GM06990 (cell line): ENCODE measurements around the gene MAST1.
"Not testable (repeated sequence)": the region's sequence is repeated elsewhere in the genome, so short reads cannot be mapped to it uniquely, and the experiment has no call there.

ENCODE experiments used
- DNase-seq: peaks from one replicate; pipeline ENCODE4 v3.0.0-alpha.2; 2011; ENCODE audit not compliant: insufficient read length; ENCODE audit errors: extremely low read depth
- H3K27me3 ChIP-seq: replicated peaks from 2 replicates; pipeline ENCODE4 v1.6.0; 2011; ENCODE audit warnings: low read length; ENCODE audit not compliant: control insufficient read depth, insufficient read depth
- H3K36me3 ChIP-seq: 2 replicates; pipeline ENCODE4 v1.5.1; 2011; ENCODE audit warnings: low read length; ENCODE audit not compliant: control insufficient read depth, insufficient read depth
- H3K4me3 ChIP-seq: replicated peaks from 2 replicates; pipeline ENCODE4 v1.5.1; 2011; ENCODE audit warnings: low read depth, mild to moderate bottlenecking, control low read depth, low read length
- CTCF ChIP-seq: IDR thresholded peaks from 2 replicates; pipeline ENCODE4 v1.5.1; 2011; ENCODE audit warnings: low read length, control low read depth, mild to moderate bottlenecking, inconsistent platforms; ENCODE audit not compliant: insufficient read depth, poor library complexity, severe bottlenecking

Gene MAST1

DNA sequence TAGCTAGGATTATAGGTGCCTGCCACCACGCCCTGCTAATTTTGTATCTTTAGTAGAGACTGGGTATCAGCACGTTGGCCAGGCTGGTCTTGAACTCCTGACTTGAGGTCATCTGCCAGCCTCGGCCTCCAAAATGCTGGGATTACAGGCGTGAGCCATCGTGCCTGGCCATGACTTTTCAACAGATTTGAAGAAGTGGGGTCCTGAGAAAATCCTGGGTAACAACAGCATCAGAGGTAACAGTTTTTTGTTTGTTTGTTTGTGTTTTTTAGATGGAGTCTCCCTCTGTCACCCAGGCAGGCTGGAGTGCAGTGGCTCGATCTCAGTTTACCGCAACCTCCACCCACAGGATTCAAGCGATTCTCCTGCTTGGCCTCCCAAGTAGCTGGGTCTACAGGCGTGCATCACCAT lies 43.3 kb upstream of the MAST1 start:
- Histone ChIP-seq H3K4me3 (no peak overlapping the region), H3K27me3 (no peaks in the 10 kb centered on the region), H3K36me3 (no peaks in the 10 kb centered on the region; the same call in 1 of the 2 replicates)
- DNase-seq, result no peak
- TF ChIP-seq CTCF, result no peak

DNA sequence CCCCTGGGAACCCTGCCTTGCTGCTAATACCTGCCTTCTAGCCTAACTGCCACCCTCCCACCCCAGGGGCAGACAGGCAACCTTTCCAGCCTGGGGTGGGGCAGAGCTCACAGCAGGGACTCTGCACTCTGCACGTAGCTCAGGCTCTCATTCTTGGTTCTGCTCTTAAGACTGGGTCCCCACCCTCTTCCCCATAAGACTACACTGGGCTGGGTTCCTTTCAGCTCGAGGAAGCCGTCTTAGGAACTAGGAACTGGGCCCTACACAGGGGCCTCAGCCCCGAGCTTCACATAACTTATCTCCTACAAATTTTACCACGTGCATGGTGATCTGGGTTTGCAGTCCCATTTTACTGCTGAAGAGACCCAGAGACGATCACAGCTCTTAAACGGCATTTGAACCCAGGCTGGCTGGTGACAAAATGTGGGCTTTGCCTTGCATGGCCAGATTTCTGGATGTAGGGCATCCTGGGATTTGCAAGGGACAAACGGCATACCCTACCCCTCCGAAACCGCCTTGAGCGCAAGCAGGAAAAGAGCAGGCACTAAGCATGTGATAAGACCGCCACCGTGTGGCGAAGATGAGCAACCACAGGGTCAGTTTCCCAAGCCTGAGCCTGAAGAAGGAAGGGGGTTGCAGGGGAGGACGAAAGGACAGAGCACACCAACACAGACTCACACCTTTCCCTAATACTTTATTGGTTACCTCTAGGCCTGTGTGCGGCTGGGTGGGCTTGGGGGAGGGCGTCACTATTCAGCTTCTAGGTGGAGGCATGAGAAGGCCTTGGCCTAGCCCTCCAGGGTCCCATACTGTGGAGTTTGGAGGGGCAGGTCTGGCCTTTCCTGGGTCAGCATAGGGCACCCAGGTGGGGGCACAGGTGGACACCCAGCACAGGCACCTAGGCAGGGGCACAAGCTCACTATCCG lies 41.9 kb upstream of the MAST1 start:
- DNase-seq, result peak; percentile 62
- H3K27me3 ChIP-seq, result no peaks in the 10 kb centered on the region
- TF ChIP-seq CTCF, result peak; percentile 86
- peak overlapping the region; percentile 22; the same call in 1 of the 2 replicates for H3K4me3 ChIP-seq
- H3K36me3 ChIP-seq, result no peaks in the 10 kb centered on the region; the same call in 1 of the 2 replicates

DNA sequence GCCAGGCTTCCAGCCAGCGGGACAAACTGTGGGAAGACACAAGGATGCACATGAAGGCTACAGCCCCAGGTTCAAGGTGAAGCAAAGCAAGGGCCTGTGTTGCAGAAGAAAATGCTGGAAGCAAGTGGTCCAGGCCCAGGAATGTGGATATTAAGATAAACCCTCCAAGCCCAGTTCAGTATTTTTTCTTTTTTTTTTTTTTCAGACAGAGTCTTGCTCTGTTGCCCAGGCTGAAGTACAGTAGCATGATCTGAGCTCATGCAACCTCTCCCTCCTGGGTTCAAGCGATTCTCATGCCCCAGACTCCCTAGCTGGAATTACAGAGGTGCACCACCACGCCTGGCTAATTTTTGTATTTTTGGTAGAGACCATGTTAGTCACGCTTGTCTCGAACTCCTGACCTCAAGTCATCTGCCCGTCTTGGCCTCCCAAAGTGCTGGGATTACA lies 41.2 kb upstream of the MAST1 start:
- no peaks in the 10 kb centered on the region; the same call in 1 of the 2 replicates for H3K36me3 ChIP-seq
- H3K27me3 ChIP-seq, result no peaks in the 10 kb centered on the region
- no peak for DNase-seq
- TF ChIP-seq CTCF, result no peak
- no peak overlapping the region for H3K4me3 ChIP-seq

DNA sequence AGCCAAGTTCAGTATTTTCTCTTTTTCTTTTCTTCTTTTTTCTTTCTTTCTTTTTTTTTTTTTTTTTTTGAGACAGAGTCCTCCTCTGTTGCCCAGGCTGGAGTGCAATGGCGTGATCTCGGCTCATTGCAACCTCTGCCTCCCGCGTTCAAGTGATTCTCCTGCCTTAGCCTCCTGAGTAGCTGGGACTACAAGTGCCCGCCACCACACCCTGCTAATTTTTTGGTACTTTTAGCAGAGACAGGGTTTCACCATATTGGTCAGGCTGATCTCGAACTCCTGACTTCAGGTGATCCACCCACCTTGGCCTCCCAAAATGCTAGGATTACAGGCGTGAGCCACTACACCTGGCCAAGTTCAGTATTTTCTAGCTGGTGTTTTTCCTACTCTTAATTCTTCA lies 40.7 kb upstream of the MAST1 start:
- not testable (repeated sequence) for H3K4me3 ChIP-seq, H3K36me3 ChIP-seq, H3K27me3 ChIP-seq, DNase-seq

- Histone ChIP-seq H3K36me3 (no peaks in the 10 kb centered on the region; the same call in 1 of the 2 replicates), H3K4me3 (no peak overlapping the region), H3K27me3 (no peaks in the 10 kb centered on the region)
- no peak for DNase-seq
- no peak for TF ChIP-seq CTCF
Observed at GRCh38 chr19:12799742-12800465, 38.4 kb upstream of the MAST1 start.

GRCh38 chr19:12800466-12800770 lies 37.9 kb upstream of the MAST1 start:
- H3K36me3 ChIP-seq, result no peaks in the 10 kb centered on the region; the same call in 1 of the 2 replicates
- TF ChIP-seq CTCF, result no peak
- no peak for DNase-seq
- H3K27me3 ChIP-seq, result no peaks in the 10 kb centered on the region
- no peak overlapping the region for H3K4me3 ChIP-seq
